ENCODE measurements around the gene WDR82. TPM values are rescaled to one million over a fixed set of nuclear protein-coding genes. Genes with fewer than 3 reads are reported as not detected.
A peak's percentile ranks its signal among the peaks of the same experiment; 100 is the strongest.

WDR82 gene
- total RNA-seq, 1 donor from 2014 or later, result 93.1 TPM

DNA sequence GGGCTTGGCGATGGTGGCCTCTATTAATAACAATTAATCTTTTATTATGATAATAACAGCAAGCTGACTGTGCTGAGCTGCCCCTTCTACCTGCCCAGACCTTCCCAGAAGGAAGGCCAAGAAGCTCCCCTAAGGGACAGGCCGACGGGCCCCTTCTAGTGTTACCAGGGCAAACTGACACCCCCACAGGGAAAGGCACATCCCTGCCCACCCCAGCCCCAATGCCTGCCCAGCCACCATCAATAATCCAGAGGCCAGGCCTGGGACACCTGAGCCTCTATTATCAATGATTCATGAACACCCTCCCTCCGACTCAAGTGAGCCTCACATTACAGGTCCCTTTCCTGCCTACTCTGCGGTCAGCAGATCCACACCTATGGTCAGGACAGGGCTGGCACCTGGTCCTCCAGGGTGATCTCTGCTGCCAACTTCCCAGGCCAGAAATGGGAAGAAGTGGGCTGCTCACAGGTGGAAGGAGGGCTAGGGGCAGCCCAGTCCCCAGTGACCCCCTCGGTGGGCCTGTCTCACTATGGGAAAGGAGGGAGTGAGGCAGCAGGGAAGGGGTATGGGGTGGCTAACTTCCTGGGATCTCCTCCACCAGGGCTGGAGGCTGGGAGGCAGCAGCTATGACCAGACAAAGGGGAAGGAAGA is 41.3 kb downstream of the WDR82 start:
- Mint-ChIP-seq H3K4me1 (ENCODE audit: low read depth) (peaks cover 17% of the 10 kb centered on the region), H3K9me3 (ENCODE audit: low read depth) (no peaks in the 10 kb centered on the region), H3K27me3 (peaks cover 4% of the 10 kb centered on the region), H3K4me3 (ENCODE audit: low read depth) (peak overlapping the region; percentile 95), H3K36me3 (ENCODE audit: insufficient read depth) (no peaks in the 10 kb centered on the region), H3K27ac (no peak overlapping the region)
- TF ChIP-seq CTCF (IDR thresholded peaks at IDR 0.05; ENCODE audit: unreplicated experiment), result no peak
- DNase-seq (ENCODE audit: low spot score, unreplicated experiment), result no peak

DNA sequence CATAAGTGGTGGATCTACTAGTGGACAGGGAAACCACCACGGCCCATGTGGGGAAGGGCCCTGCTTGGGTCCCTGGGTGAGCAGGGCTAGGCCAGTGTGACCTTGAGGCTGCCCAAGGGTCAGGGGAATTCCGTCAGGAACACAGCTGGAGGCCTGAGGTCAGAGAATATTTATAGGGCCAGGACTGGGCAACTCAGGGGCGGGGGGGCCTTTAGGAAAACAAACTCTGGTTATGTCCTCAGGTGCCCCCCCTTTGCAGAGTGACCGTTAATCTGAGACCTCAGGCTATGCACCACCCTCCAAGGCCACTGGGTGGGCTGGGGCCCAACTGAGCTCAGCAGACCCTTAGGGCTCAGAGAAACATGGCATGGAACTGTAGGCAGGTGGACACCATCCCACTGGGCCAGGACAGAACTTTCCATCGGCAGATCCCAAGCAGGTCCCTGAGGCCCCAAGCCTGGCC is 42.0 kb downstream of the WDR82 start:
- H3K4me1 Mint-ChIP-seq (ENCODE audit: low read depth), result peaks cover 16% of the 10 kb centered on the region
- no peak for DNase-seq (ENCODE audit: low spot score, unreplicated experiment)
- H3K27ac Mint-ChIP-seq, result no peak overlapping the region
- no peaks in the 10 kb centered on the region for H3K9me3 Mint-ChIP-seq (ENCODE audit: low read depth)
- peak; percentile 18 for TF ChIP-seq CTCF (IDR thresholded peaks at IDR 0.05; ENCODE audit: unreplicated experiment)
- no peaks in the 10 kb centered on the region for H3K27me3 Mint-ChIP-seq
- H3K36me3 Mint-ChIP-seq (ENCODE audit: insufficient read depth), result peaks cover 2% of the 10 kb centered on the region
- no peak overlapping the region for H3K4me3 Mint-ChIP-seq (ENCODE audit: low read depth)

GRCh38 chr3:52234516-52235447 is 43.7 kb downstream of the WDR82 start:
- no peak for TF ChIP-seq CTCF (IDR thresholded peaks at IDR 0.05; ENCODE audit: unreplicated experiment)
- DNase-seq (ENCODE audit: low spot score, unreplicated experiment), result no peak
- H3K4me3 Mint-ChIP-seq (ENCODE audit: low read depth), result no peak overlapping the region
- no peaks in the 10 kb centered on the region for H3K27me3 Mint-ChIP-seq
- H3K4me1 Mint-ChIP-seq (ENCODE audit: low read depth), result peaks cover 10% of the 10 kb centered on the region
- H3K9me3 Mint-ChIP-seq (ENCODE audit: low read depth), result no peaks in the 10 kb centered on the region
- peaks cover 2% of the 10 kb centered on the region for H3K36me3 Mint-ChIP-seq (ENCODE audit: insufficient read depth)
- H3K27ac Mint-ChIP-seq, result no peak overlapping the region

GRCh38 chr3:52233968-52234367 is 44.5 kb downstream of the WDR82 start:
- Mint-ChIP-seq H3K4me3 (ENCODE audit: low read depth) (no peak overlapping the region), H3K27me3 (no peaks in the 10 kb centered on the region), H3K27ac (no peak overlapping the region), H3K9me3 (ENCODE audit: low read depth) (no peaks in the 10 kb centered on the region), H3K4me1 (ENCODE audit: low read depth) (peaks cover 8% of the 10 kb centered on the region), H3K36me3 (ENCODE audit: insufficient read depth) (peaks cover 2% of the 10 kb centered on the region)
- no peak for DNase-seq (ENCODE audit: low spot score, unreplicated experiment)
- TF ChIP-seq CTCF (IDR thresholded peaks at IDR 0.05; ENCODE audit: unreplicated experiment), result no peak

DNA sequence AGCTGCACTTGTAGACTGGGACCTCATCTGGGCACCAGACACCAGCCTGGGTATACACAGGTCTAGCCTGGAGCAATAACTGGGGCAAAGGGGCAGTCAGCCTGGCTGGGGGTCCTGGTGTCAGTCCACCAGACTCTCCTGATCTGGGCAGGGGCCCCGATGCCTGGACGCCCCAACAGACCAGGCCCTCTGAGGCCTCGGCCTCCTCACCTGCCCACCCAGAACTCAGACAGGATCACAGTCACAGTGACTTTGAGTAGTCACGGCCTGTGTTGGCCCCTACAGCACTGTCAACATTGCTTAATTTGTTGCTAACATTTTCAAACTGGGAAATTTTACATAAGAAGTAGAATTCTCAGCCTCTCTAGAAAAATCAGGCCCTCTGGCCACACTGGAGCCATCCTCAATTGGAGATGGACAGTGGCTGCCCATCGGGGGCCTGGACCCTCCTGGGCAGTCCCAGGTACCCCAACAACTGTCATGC is 45.3 kb downstream of the WDR82 start:
- Mint-ChIP-seq H3K27me3 (no peaks in the 10 kb centered on the region), H3K4me3 (ENCODE audit: low read depth) (no peak overlapping the region), H3K27ac (peak overlapping the region; percentile 52), H3K4me1 (ENCODE audit: low read depth) (peaks cover 3% of the 10 kb centered on the region), H3K36me3 (ENCODE audit: insufficient read depth) (peaks cover 2% of the 10 kb centered on the region), H3K9me3 (ENCODE audit: low read depth) (no peaks in the 10 kb centered on the region)
- no peak for TF ChIP-seq CTCF (IDR thresholded peaks at IDR 0.05; ENCODE audit: unreplicated experiment)
- DNase-seq (ENCODE audit: low spot score, unreplicated experiment), result no peak

Data from progenitor cell of endocrine pancreas (in vitro differentiated cells).